Measurements from ENCODE around the gene SBK1. TPM values are rescaled to one million over a fixed set of nuclear protein-coding genes. Genes with fewer than 3 reads are reported as not detected.

Gene SBK1
- total RNA-seq, 4 donors from 2014 or later, result 0.35 to 2.5 (median 1.3) TPM

Small RNA genes lying within 50 kb of the gene (small RNA-seq; reads per million reads assigned to genes)
- gene AC138904.2, result 0 reads per million in 2 donors

Other genes with a start within 250 kb of the SBK1 start
- not detected for gene GSG1L, start 228.8 kb upstream of the SBK1 start, total RNA-seq
- 100 to 1,000 TPM in 3 of 4 donors, 10 to 100 TPM in 1; 94.7 to 272 (median 130) TPM for gene XPO6, start 80.6 kb upstream of the SBK1 start, total RNA-seq
- 10 to 100 TPM in 3 of 4 donors, not detected in 1; 11.4 to 20.6 (median 16.8) TPM for gene NPIPB6, start 71.0 kb downstream of the SBK1 start, total RNA-seq
- gene EIF3CL, start 111.3 kb downstream of the SBK1 start, total RNA-seq, result 100 to 1,000 TPM; 146 to 217 (median 216) TPM
- gene NPIPB7, start 179.8 kb downstream of the SBK1 start, total RNA-seq, result not detected
- 10 to 100 TPM; 47.0 to 83.6 (median 73.3) TPM for gene CLN3, start 199.5 kb downstream of the SBK1 start, total RNA-seq
- 10 to 100 TPM; 11.9 to 25.2 (median 14.6) TPM for gene APOBR, start 202.1 kb downstream of the SBK1 start, total RNA-seq
- not detected for gene IL27, start 214.3 kb downstream of the SBK1 start, total RNA-seq
- gene NUPR1, start 246.4 kb downstream of the SBK1 start, total RNA-seq, result 10 to 100 TPM in 1 of 4 donors, 1 to 10 TPM in 3; 1.6 to 11.9 (median 6.3) TPM